SK-N-SH (cell line): ENCODE measurements around the gene PLXNB1.

Source experiments
- EP300 ChIP-seq, 2 experiments: IDR thresholded peaks; 2 replicates each; pipeline versions ENCODE4 v1.4.0 to v1.6.1; 2012; ENCODE audit warnings: borderline replicate concordance in 1 of 2, low read depth in 1 of 2, low read length in 1 of 2
- NRF1 ChIP-seq: IDR thresholded peaks from 2 replicates; pipeline ENCODE4 v1.6.1; 2012; ENCODE audit warnings: low read depth, mild to moderate bottlenecking, low read length
- POLR2AphosphoS5 ChIP-seq: IDR thresholded peaks from 2 replicates; pipeline ENCODE4 v1.6.1; 2012; ENCODE audit warnings: low read depth, low read length
- RAD21 ChIP-seq: IDR thresholded peaks from 2 replicates; pipeline ENCODE4 v1.6.1; 2012; ENCODE audit warnings: mild to moderate bottlenecking, low read length
- RCOR1 ChIP-seq: fragments of 150-350 bp; IDR thresholded peaks from 2 replicates; pipeline ENCODE4 v1.6.1; 2017; ENCODE audit warnings: antibody characterized with exemption, low read length
- RXRA ChIP-seq: IDR thresholded peaks from 2 replicates; pipeline ENCODE4 v1.4.0; 2012; ENCODE audit warnings: low read depth, mild to moderate bottlenecking, borderline replicate concordance
- SIN3A ChIP-seq: IDR thresholded peaks from 2 replicates; pipeline ENCODE4 v1.6.1; 2012; ENCODE audit warnings: low read depth, mild to moderate bottlenecking, low read length, moderate library complexity, borderline replicate concordance
- SMC3 ChIP-seq: IDR thresholded peaks from 2 replicates; pipeline ENCODE4 v1.6.1; 2012; ENCODE audit warnings: low read depth, low read length, improper control_type of control experiment
- TAF1 ChIP-seq: IDR thresholded peaks from 2 replicates; pipeline ENCODE4 v1.6.1; 2012; ENCODE audit warnings: low read depth, mild to moderate bottlenecking, low read length, moderate library complexity, borderline replicate concordance
- YY1 ChIP-seq: IDR thresholded peaks from 2 replicates; pipeline ENCODE4 v1.4.0; 2012; ENCODE audit warnings: low read depth, mild to moderate bottlenecking
- TF ChIP-seq, protein P1 (sequence below): fragments of 200-600 bp; sonication (generic); IDR thresholded peaks from 2 replicates; pipeline ENCODE4 v1.6.1; 2017; ENCODE audit warnings: antibody characterized with exemption, mild to moderate bottlenecking, moderate library complexity
- TF ChIP-seq, protein P2 (sequence below): IDR thresholded peaks from 2 replicates; pipeline ENCODE4 v1.6.1; 2012; ENCODE audit warnings: mild to moderate bottlenecking, low read depth, low read length, moderate library complexity
- TF ChIP-seq, protein P3 (sequence below): fragments of 150-350 bp; IDR thresholded peaks from 2 replicates; pipeline ENCODE4 v1.6.1; 2016; ENCODE audit warnings: mild to moderate bottlenecking, low read depth, low read length

DNA sequence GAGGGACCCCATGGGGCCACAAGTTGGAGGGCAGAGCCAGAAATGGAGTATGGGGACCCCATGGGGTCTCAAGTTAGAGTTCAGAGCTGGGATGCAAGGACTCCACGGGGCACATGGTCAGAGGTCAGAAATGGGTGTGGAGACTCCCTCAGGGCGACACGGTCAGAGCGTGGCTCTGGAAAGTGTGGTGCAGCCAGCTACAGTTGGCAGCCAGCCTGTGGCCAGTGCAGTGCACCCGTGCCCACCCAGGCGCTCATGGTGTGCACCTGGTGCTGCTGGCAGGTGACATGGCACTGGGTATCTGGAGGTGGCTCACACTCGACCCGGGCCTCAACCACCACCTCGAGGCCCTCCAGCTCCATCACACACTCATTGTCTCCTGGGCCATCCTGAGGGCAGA, 11.2 kb downstream of the PLXNB1 start:
- TF ChIP-seq RAD21 (no peak), RXRA (no peak), EP300 (IDR thresholded peaks at IDR 0.05; ENCODE audit: borderline replicate concordance in 1 of 2, low read depth in 1 of 2, low read length in 1 of 2) (no peak), POLR2AphosphoS5 (no peak), SIN3A (no peak), SMC3 (no peak), YY1 (no peak), RCOR1 (no peak), NRF1 (no peak), TAF1 (no peak)
- TF ChIP-seq, protein P1, sequence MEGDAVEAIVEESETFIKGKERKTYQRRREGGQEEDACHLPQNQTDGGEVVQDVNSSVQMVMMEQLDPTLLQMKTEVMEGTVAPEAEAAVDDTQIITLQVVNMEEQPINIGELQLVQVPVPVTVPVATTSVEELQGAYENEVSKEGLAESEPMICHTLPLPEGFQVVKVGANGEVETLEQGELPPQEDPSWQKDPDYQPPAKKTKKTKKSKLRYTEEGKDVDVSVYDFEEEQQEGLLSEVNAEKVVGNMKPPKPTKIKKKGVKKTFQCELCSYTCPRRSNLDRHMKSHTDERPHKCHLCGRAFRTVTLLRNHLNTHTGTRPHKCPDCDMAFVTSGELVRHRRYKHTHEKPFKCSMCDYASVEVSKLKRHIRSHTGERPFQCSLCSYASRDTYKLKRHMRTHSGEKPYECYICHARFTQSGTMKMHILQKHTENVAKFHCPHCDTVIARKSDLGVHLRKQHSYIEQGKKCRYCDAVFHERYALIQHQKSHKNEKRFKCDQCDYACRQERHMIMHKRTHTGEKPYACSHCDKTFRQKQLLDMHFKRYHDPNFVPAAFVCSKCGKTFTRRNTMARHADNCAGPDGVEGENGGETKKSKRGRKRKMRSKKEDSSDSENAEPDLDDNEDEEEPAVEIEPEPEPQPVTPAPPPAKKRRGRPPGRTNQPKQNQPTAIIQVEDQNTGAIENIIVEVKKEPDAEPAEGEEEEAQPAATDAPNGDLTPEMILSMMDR: no peak
- TF ChIP-seq, protein P2, sequence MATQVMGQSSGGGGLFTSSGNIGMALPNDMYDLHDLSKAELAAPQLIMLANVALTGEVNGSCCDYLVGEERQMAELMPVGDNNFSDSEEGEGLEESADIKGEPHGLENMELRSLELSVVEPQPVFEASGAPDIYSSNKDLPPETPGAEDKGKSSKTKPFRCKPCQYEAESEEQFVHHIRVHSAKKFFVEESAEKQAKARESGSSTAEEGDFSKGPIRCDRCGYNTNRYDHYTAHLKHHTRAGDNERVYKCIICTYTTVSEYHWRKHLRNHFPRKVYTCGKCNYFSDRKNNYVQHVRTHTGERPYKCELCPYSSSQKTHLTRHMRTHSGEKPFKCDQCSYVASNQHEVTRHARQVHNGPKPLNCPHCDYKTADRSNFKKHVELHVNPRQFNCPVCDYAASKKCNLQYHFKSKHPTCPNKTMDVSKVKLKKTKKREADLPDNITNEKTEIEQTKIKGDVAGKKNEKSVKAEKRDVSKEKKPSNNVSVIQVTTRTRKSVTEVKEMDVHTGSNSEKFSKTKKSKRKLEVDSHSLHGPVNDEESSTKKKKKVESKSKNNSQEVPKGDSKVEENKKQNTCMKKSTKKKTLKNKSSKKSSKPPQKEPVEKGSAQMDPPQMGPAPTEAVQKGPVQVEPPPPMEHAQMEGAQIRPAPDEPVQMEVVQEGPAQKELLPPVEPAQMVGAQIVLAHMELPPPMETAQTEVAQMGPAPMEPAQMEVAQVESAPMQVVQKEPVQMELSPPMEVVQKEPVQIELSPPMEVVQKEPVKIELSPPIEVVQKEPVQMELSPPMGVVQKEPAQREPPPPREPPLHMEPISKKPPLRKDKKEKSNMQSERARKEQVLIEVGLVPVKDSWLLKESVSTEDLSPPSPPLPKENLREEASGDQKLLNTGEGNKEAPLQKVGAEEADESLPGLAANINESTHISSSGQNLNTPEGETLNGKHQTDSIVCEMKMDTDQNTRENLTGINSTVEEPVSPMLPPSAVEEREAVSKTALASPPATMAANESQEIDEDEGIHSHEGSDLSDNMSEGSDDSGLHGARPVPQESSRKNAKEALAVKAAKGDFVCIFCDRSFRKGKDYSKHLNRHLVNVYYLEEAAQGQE: no peak
- TF ChIP-seq, protein P3, sequence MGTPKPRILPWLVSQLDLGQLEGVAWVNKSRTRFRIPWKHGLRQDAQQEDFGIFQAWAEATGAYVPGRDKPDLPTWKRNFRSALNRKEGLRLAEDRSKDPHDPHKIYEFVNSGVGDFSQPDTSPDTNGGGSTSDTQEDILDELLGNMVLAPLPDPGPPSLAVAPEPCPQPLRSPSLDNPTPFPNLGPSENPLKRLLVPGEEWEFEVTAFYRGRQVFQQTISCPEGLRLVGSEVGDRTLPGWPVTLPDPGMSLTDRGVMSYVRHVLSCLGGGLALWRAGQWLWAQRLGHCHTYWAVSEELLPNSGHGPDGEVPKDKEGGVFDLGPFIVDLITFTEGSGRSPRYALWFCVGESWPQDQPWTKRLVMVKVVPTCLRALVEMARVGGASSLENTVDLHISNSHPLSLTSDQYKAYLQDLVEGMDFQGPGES: no peak
